Measurements from ENCODE around the gene ANKRD50. TPM values are rescaled to one million over a fixed set of nuclear protein-coding genes. Genes with fewer than 3 reads are reported as not detected.

The ANKRD50 gene
- polyA plus RNA-seq, 1 donor (not counting 4 experiments of a cell fraction or from before 2014, with no cell fraction given): 21.6 TPM

- H3K4me3 ChIP-seq (ENCODE audit: control insufficient read depth in 2 of 3, extremely low read depth in 1 of 3, insufficient read depth in 2 of 3, low read depth in 1 of 3, low read length in 3 of 3): peak overlapping the region in 2 of 3 experiments; percentile 50 to 64
- H4K20me1 ChIP-seq (ENCODE audit: control insufficient read depth, extremely low read depth, insufficient read depth, low read length): no peaks in the 10 kb centered on the region
Observed at GRCh38 chr4:124708517-124709300, 3.8 kb downstream of the ANKRD50 start.

DNA sequence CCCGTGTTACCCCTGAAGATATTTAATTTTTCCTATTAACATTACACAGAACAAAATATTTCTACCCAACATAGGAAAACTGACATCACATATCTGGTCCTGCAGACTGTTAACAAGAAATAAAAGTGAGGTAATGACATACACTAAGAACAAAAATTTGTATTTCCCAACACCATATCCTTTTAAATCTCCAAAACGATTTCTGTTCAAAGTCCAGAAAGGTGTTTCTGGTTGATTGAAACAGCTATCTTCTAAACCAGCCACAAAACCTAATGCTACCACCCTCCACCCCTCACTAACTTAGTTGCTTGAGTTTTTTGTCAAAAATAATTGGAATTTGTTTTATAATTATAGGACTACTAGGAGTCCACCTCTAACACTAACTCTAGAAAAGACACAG, 7.1 kb downstream of the ANKRD50 start:
- Histone ChIP-seq H3K4me3 (ENCODE audit: control insufficient read depth in 2 of 3, extremely low read depth in 1 of 3, insufficient read depth in 2 of 3, low read depth in 1 of 3, low read length in 3 of 3) (no peak overlapping the region), H3K27me3 (ENCODE audit: control insufficient read depth, extremely low read depth, insufficient read depth, low read length) (no peaks in the 10 kb centered on the region), H2AFZ (ENCODE audit: control insufficient read depth, low read length) (no peak overlapping the region), H3K36me3 (ENCODE audit: control insufficient read depth in 2 of 2, extremely low read depth in 1 of 2, insufficient read depth in 2 of 2, low read length in 2 of 2) (peaks cover 3 to 12% of the 10 kb centered on the region in 2 experiments), H3K27ac (ENCODE audit: control insufficient read depth, insufficient read depth, low read length) (no peak overlapping the region), H3K9me3 (ENCODE audit: control insufficient read depth, low read depth, low read length) (no peaks in the 10 kb centered on the region), H3K79me2 (ENCODE audit: control insufficient read depth, insufficient read depth, low read length) (peaks cover 95% of the 10 kb centered on the region), H3K4me2 (ENCODE audit: control insufficient read depth, extremely low read depth, insufficient read depth, low read depth, low read length) (no peak overlapping the region), H3K9me1 (ENCODE audit: control insufficient read depth, extremely low read depth, insufficient read depth, low read length) (no peaks in the 10 kb centered on the region), H4K20me1 (ENCODE audit: control insufficient read depth, extremely low read depth, insufficient read depth, low read length) (no peaks in the 10 kb centered on the region), H3K4me1 (ENCODE audit: control insufficient read depth, extremely low read depth, insufficient read depth, low read length) (peaks cover 16% of the 10 kb centered on the region), H3K9ac (ENCODE audit: control insufficient read depth, extremely low read depth, insufficient read depth, low read length) (no peak overlapping the region)
- no peak for TF ChIP-seq EZH2 (IDR thresholded peaks at IDR 0.05; ENCODE audit: low read length)
- TF ChIP-seq, protein P1, sequence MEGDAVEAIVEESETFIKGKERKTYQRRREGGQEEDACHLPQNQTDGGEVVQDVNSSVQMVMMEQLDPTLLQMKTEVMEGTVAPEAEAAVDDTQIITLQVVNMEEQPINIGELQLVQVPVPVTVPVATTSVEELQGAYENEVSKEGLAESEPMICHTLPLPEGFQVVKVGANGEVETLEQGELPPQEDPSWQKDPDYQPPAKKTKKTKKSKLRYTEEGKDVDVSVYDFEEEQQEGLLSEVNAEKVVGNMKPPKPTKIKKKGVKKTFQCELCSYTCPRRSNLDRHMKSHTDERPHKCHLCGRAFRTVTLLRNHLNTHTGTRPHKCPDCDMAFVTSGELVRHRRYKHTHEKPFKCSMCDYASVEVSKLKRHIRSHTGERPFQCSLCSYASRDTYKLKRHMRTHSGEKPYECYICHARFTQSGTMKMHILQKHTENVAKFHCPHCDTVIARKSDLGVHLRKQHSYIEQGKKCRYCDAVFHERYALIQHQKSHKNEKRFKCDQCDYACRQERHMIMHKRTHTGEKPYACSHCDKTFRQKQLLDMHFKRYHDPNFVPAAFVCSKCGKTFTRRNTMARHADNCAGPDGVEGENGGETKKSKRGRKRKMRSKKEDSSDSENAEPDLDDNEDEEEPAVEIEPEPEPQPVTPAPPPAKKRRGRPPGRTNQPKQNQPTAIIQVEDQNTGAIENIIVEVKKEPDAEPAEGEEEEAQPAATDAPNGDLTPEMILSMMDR (optimal IDR thresholded peaks at IDR 0.05 in 1 of 3, IDR thresholded peaks at IDR 0.05 in 1 of 3, conservative IDR thresholded peaks at IDR 0.05 in 1 of 3; ENCODE audit: extremely low read depth in 1 of 3, insufficient read depth in 2 of 3, low read length in 3 of 3): no peak
- FAIRE-seq: no peak
- DNase-seq (ENCODE audit: low read depth, low spot score): no peak
- dilution Hi-C loops (cut with MboI; ENCODE audit: extremely low pct_ligation_motif_present, low sequenced_read_pairs): no loop called here

More at GRCh38 chr4:124708517-124709300, 3.8 kb downstream of the ANKRD50 start:
- DNase-seq (ENCODE audit: low read depth, low spot score) (no peak), FAIRE-seq (peak; percentile 13)
- Histone ChIP-seq H3K27ac (ENCODE audit: control insufficient read depth, insufficient read depth, low read length) (no peak overlapping the region), H3K36me3 (ENCODE audit: control insufficient read depth in 2 of 2, extremely low read depth in 1 of 2, insufficient read depth in 2 of 2, low read length in 2 of 2) (peaks cover 2 to 9% of the 10 kb centered on the region in 2 experiments), H3K9me1 (ENCODE audit: control insufficient read depth, extremely low read depth, insufficient read depth, low read length) (no peaks in the 10 kb centered on the region), H3K27me3 (ENCODE audit: control insufficient read depth, extremely low read depth, insufficient read depth, low read length) (no peaks in the 10 kb centered on the region), H3K9me3 (ENCODE audit: control insufficient read depth, low read depth, low read length) (no peaks in the 10 kb centered on the region), H3K4me1 (ENCODE audit: control insufficient read depth, extremely low read depth, insufficient read depth, low read length) (peaks cover 21% of the 10 kb centered on the region), H3K4me2 (ENCODE audit: control insufficient read depth, extremely low read depth, insufficient read depth, low read depth, low read length) (peak overlapping the region; percentile 92), H3K79me2 (ENCODE audit: control insufficient read depth, insufficient read depth, low read length) (peaks cover 81% of the 10 kb centered on the region), H2AFZ (ENCODE audit: control insufficient read depth, low read length) (no peak overlapping the region), H3K9ac (ENCODE audit: control insufficient read depth, extremely low read depth, insufficient read depth, low read length) (no peak overlapping the region)
- no peak for TF ChIP-seq EZH2 (IDR thresholded peaks at IDR 0.05; ENCODE audit: low read length)
- TF ChIP-seq, protein P1 (optimal IDR thresholded peaks at IDR 0.05 in 1 of 3, IDR thresholded peaks at IDR 0.05 in 1 of 3, conservative IDR thresholded peaks at IDR 0.05 in 1 of 3; ENCODE audit: extremely low read depth in 1 of 3, insufficient read depth in 2 of 3, low read length in 3 of 3): no peak
- dilution Hi-C loops (cut with MboI; ENCODE audit: extremely low pct_ligation_motif_present, low sequenced_read_pairs): no loop called here
